CD4-positive, alpha-beta memory T cell (primary cell): Measurements from ENCODE around the gene COLEC12. TPM values are rescaled to one million over a fixed set of nuclear protein-coding genes. Genes with fewer than 3 reads are reported as not detected.
"Not testable (repeated sequence)": the region's sequence is repeated elsewhere in the genome, so short reads cannot be mapped to it uniquely, and the experiment has no call there.

Experiments used
- CTCF ChIA-PET: fragments of 350-600 bp; sonication (Branson Sonifier 250); formaldehyde crosslinking; loops from one replicate; lab custom pipeline; 2021; ENCODE audit warnings: inconsistent platforms; ENCODE audit not compliant: partially characterized antibody; lab: Charles Lee
- POLR2A ChIA-PET: fragments of 350-600 bp; sonication (Branson Sonifier 250); formaldehyde crosslinking; loops from one replicate; lab custom pipeline; 2021; ENCODE audit not compliant: partially characterized antibody; lab: Charles Lee
- DNase-seq, 5 donors: peaks; one replicate each; pipeline versions ENCODE4 v3.0.0 to v3.0.0-alpha.2; 2020 to 2022; ENCODE audit warnings: mixed read lengths in 1 of 5
- H3K27ac ChIP-seq: one replicate; pipeline ENCODE4 v1.7.0; 2013; ENCODE audit warnings: low read depth, low read length
- H3K27me3 ChIP-seq: 2 replicates; pipeline ENCODE4 v1.7.0; 2013; ENCODE audit warnings: mild to moderate bottlenecking, low read length, moderate library complexity; ENCODE audit not compliant: insufficient read depth
- H3K36me3 ChIP-seq: 2 replicates; pipeline ENCODE4 v1.7.0; 2013; ENCODE audit warnings: mild to moderate bottlenecking, low read length, moderate library complexity; ENCODE audit not compliant: insufficient read depth
- H3K4me1 ChIP-seq: 2 replicates; pipeline ENCODE4 v1.7.0; 2013; ENCODE audit warnings: mild to moderate bottlenecking, low read length, moderate library complexity; ENCODE audit not compliant: insufficient read depth
- H3K4me3 ChIP-seq, 2 donors: one replicate each; pipeline ENCODE4 v1.7.0; 2013; ENCODE audit warnings: low read length in 2 of 2, mild to moderate bottlenecking in 1 of 2
- H3K9me3 ChIP-seq, 2 donors: one replicate each; pipeline ENCODE4 v1.7.0; 2013; ENCODE audit warnings: low read length in 2 of 2, control low read depth in 1 of 2; ENCODE audit not compliant: control insufficient read depth in 1 of 2
- H3K27ac Mint-ChIP-seq, 7 donors: one replicate each; pipeline ENCODE4 v1.8.0; 2020 to 2021; ENCODE audit warnings: mixed read lengths in 7 of 7, mild to moderate bottlenecking in 6 of 7, inconsistent platforms in 3 of 7, moderate library complexity in 3 of 7
- H3K27me3 Mint-ChIP-seq, 2 donors: one replicate each; pipeline ENCODE4 v1.8.0; 2020 to 2021; ENCODE audit warnings: mixed read lengths in 2 of 2
- H3K36me3 Mint-ChIP-seq, 2 donors: one replicate each; pipeline ENCODE4 v1.8.0; 2020 to 2021; ENCODE audit warnings: mixed read lengths in 2 of 2, inconsistent platforms in 1 of 2, mild to moderate bottlenecking in 1 of 2
- H3K4me1 Mint-ChIP-seq, 4 donors: one replicate each; pipeline ENCODE4 v1.8.0; 2020 to 2021; ENCODE audit warnings: mixed read lengths in 4 of 4, mild to moderate bottlenecking in 1 of 4
- H3K4me3 Mint-ChIP-seq, 8 donors: one replicate each; pipeline ENCODE4 v1.8.0; 2020 to 2021; ENCODE audit warnings: mixed read lengths in 8 of 8, mild to moderate bottlenecking in 7 of 8, moderate library complexity in 6 of 8, inconsistent platforms in 3 of 8
- H3K9me3 Mint-ChIP-seq, 8 donors: one replicate each; pipeline ENCODE4 v1.8.0; 2020 to 2021; ENCODE audit warnings: mixed read lengths in 8 of 8, mild to moderate bottlenecking in 5 of 8, inconsistent platforms in 3 of 8, moderate library complexity in 1 of 8
- intact Hi-C: fragments of 100-400 bp; cut with micrococcal nuclease; formaldehyde crosslinking; loops from one replicate; pipeline ENCODE4 v1.15.1; 2023
- polyA plus RNA-seq, 2 donors: library from polyadenylated mRNA; unstranded; fragments of 300-500 nt; fragmentation: Illumina TruSeq; gene quantifications; one replicate each; pipeline ENCODE4 v1.2.3, GENCODE V29; 2021
- total RNA-seq, 2 experiments: library from RNA; stranded (reverse); gene quantifications; one replicate each; pipeline ENCODE4 v1.2.3, GENCODE V29; 2021

COLEC12 gene
- total and polyA plus RNA-seq, 4 experiments from 2014 or later = 0.17 to 0.28 TPM; not detected in 2

DNA sequence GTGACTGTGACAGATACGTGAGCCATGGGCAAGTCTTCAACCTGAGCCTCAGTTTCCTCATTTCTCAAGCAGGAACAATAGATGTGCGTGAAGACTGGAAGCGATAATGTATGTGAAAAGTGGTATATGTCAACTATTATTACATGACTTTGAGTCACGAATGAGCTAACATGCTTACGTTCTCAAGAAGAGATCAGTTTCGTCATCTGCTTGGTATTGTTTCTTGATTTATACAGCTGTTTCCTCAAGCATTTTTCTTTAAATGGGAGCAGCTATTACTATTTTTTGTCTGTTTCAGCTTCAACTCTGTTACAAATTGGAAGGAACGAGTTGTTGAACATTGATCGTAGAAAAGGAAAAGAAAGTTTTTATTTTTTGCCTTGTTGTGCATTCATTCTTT lies 184.1 kb downstream of the COLEC12 start:
- intact Hi-C loops = no loop called here
- no peaks in the 10 kb centered on the region for H3K36me3 Mint-ChIP-seq
- Histone ChIP-seq H3K4me1 (no peaks in the 10 kb centered on the region), H3K4me3 (no peak overlapping the region), H3K9me3 (no peaks in the 10 kb centered on the region), H3K27me3 (no peaks in the 10 kb centered on the region), H3K36me3 (no peaks in the 10 kb centered on the region), H3K27ac (no peak overlapping the region)
- H3K27me3 Mint-ChIP-seq = peaks cover 0 to 5% of the 10 kb centered on the region in 2 donors
- H3K4me3 Mint-ChIP-seq = peak overlapping the region in 1 of 8 donors; percentile 17
- H3K27ac Mint-ChIP-seq = no peak overlapping the region
- no peak for DNase-seq
- POLR2A ChIA-PET = interaction anchor here (0.6 kb wide), 1 partner anchor 520 kb away, joined by 5 read pairs; no protein-coding TSS in a partner anchor
- CTCF ChIA-PET = no interaction called here
- H3K4me1 Mint-ChIP-seq = no peaks in the 10 kb centered on the region
- H3K9me3 Mint-ChIP-seq = no peaks in the 10 kb centered on the region

DNA sequence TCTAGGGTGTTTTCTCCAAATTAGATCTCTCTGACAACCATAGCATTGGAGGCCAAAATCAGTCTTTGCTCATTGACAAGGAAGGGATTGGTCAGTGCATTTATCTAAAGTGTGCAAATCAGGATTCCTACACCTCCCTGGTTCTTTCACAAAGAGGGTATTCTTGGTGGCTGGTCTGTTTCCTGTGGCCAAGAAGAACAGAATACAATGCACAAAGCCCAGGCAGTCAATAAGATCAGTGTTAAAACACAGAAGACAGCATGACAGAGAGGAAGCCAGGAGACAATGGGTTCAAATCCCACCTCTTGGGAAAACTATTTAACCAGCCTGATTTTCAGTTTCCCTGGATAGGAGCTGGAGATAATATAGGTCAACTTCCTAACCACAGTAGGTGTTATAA lies 186.6 kb downstream of the COLEC12 start:
- Histone ChIP-seq H3K4me3 (no peak overlapping the region), H3K36me3 (no peaks in the 10 kb centered on the region), H3K4me1 (no peaks in the 10 kb centered on the region), H3K9me3 (no peaks in the 10 kb centered on the region), H3K27me3 (no peaks in the 10 kb centered on the region), H3K27ac (no peak overlapping the region)
- CTCF ChIA-PET = no interaction called here
- H3K27me3 Mint-ChIP-seq = peaks cover 8 to 11% of the 10 kb centered on the region in 2 donors
- H3K27ac Mint-ChIP-seq = no peak overlapping the region
- H3K4me3 Mint-ChIP-seq = no peak overlapping the region
- no peaks in the 10 kb centered on the region for H3K4me1 Mint-ChIP-seq
- intact Hi-C loops = no loop called here
- H3K9me3 Mint-ChIP-seq = no peaks in the 10 kb centered on the region
- H3K36me3 Mint-ChIP-seq = no peaks in the 10 kb centered on the region
- POLR2A ChIA-PET = no interaction called here
- DNase-seq = no peak

DNA sequence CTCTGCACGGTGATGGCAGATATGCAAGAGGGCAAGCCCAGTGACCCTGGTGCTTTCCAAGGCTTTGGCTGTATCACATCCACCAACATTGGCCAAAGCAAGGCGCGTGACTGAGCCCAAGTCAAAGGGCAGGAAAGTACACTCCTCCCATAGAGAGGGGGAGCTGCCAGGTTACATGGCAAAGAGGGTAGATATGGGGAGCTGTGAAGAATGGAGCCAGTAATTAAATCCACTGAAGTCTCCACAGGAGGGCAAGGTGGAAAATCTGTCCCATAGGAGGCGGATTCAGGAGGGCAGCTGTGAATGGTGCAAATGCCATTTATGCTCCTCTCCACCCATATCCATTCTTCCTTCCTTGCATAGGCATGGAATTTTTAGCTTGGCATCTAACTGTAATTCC lies 188.1 kb downstream of the COLEC12 start:
- no peak for DNase-seq
- Mint-ChIP-seq H3K4me1 (no peaks in the 10 kb centered on the region), H3K36me3 (no peaks in the 10 kb centered on the region), H3K27me3 (peaks cover 12 to 17% of the 10 kb centered on the region in 2 donors), H3K9me3 (no peaks in the 10 kb centered on the region), H3K4me3 (no peak overlapping the region), H3K27ac (no peak overlapping the region)
- Histone ChIP-seq H3K36me3 (no peaks in the 10 kb centered on the region), H3K9me3 (no peaks in the 10 kb centered on the region), H3K4me1 (no peaks in the 10 kb centered on the region), H3K27me3 (no peaks in the 10 kb centered on the region), H3K4me3 (no peak overlapping the region), H3K27ac (no peak overlapping the region)
- CTCF ChIA-PET = no interaction called here
- intact Hi-C loops = no loop called here
- POLR2A ChIA-PET = no interaction called here

DNA sequence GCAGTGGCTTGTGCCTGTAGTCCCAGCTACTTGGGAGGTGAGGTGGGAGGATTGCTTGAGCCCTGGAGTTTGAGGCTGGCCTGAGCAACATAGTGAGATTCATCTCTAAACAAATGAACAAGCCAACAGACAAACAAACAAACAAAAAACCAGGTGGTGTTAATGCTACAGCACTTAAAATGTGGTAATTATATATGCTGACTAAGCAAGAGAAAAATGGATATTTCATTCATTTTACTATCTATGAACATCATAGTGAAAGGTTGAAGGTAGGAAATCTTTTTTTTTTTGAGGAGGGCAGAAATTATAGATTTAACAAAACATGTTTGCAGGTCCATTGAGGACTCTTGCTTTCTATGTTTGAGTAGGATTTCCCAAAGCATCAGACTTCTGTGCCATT lies 190.5 kb downstream of the COLEC12 start:
- POLR2A ChIA-PET = no interaction called here
- Histone ChIP-seq H3K27ac (no peak overlapping the region), H3K36me3 (no peaks in the 10 kb centered on the region), H3K27me3 (no peaks in the 10 kb centered on the region), H3K9me3 (no peaks in the 10 kb centered on the region), H3K4me1 (no peaks in the 10 kb centered on the region), H3K4me3 (no peak overlapping the region)
- Mint-ChIP-seq H3K27ac (no peak overlapping the region), H3K36me3 (no peaks in the 10 kb centered on the region), H3K27me3 (peaks cover 20 to 26% of the 10 kb centered on the region in 2 donors), H3K4me3 (no peak overlapping the region), H3K9me3 (no peaks in the 10 kb centered on the region), H3K4me1 (no peaks in the 10 kb centered on the region)
- no peak for DNase-seq
- CTCF ChIA-PET = no interaction called here
- intact Hi-C loops = no loop called here

DNA sequence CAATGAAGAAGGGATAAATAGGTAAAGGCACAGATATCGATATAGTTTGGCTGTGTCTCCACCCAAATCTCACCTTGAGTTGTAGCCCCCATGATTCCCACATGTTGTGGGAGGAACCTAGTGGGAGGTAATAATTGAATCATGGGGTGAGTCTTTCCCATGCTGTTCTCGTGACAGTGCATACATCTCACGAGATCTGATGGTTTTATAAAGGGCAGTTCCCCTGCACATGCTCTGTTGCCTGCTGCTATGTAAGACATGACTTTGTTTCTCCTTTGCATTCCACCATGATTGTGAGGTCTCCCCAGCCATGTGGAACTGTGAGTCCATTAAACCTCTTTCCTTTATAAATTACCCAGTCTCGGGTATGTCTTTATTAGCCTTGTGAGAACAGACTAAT lies 192.4 kb downstream of the COLEC12 start:
- H3K36me3 ChIP-seq, H3K9me3 ChIP-seq, H3K4me1 ChIP-seq, intact Hi-C loops, H3K4me1 Mint-ChIP-seq, H3K4me3 ChIP-seq, H3K9me3 Mint-ChIP-seq, H3K27me3 ChIP-seq, H3K27ac Mint-ChIP-seq, H3K27ac ChIP-seq, H3K4me3 Mint-ChIP-seq, POLR2A ChIA-PET, H3K36me3 Mint-ChIP-seq, DNase-seq, CTCF ChIA-PET: not testable (repeated sequence)
- peaks cover 23 to 33% of the 10 kb centered on the region in 2 donors for H3K27me3 Mint-ChIP-seq

DNA sequence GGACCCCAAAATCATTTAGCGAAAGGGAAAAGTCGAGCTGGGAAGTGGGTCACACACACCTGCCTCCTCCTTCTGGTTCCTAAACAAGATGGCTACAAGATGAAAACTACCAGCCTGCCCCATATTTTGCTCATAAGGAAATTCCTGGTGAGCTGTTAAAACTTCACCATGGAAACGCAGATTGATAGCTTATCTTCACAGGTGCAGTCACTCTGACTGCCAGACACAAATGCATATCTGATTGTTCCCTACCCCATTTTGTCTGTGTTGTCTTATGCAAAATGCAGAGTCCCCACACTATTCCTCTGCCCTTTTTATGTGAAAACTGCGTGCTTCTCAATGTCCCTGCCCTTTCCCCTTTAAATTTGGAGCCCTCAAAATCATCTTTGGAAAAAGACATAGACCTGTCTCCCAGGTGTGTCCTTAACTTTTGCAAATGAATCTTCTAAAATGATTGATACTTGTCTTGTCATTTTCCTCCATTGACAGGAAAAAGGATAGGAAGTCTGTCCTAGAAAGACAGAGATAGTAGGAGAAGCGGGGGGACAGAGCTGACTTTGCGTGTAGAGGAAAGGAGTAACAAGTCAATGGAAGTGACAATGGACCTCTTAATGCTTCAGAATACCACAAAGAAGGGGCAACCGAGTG lies 193.8 kb downstream of the COLEC12 start:
- no peaks in the 10 kb centered on the region for H3K4me1 ChIP-seq
- H3K4me3 ChIP-seq = no peak overlapping the region
- no peaks in the 10 kb centered on the region for H3K9me3 ChIP-seq
- ChIA-PET CTCF (no interaction called here), POLR2A (no interaction called here)
- DNase-seq = no peak
- Mint-ChIP-seq H3K9me3 (no peaks in the 10 kb centered on the region), H3K36me3 (no peaks in the 10 kb centered on the region), H3K27ac (no peak overlapping the region), H3K27me3 (peaks cover 23 to 30% of the 10 kb centered on the region in 2 donors), H3K4me3 (no peak overlapping the region), H3K4me1 (no peaks in the 10 kb centered on the region)
- no peaks in the 10 kb centered on the region for H3K36me3 ChIP-seq
- no peaks in the 10 kb centered on the region for H3K27me3 ChIP-seq
- intact Hi-C loops = no loop called here
- H3K27ac ChIP-seq = no peak overlapping the region

DNA sequence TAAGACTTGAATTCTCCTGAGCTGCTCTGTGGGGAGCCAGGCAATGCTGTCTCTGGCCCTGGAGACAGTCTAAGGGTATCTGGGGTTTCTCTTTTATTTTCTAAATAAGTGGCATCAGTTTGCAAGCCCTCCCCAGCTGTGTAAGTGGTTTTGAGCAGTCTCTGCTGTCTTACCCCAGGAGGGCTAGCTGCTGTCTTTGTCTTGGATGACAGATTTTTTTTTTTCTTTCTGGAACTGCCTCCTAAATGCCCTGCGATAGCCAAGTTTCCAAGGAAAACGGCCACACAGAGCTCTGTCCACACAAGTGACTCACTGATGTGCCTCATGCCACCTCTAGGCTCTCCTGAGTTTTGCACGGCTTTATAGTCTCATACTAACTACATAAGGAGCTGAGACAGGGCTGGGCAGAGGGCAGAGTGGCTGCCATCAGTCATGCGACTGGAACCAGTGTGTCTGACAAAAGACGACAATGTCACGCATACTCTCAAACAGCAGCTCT lies 195.4 kb downstream of the COLEC12 start:
- no peak for DNase-seq
- ChIA-PET POLR2A (no interaction called here), CTCF (no interaction called here)
- no peak overlapping the region for H3K27ac Mint-ChIP-seq
- Histone ChIP-seq H3K9me3 (no peaks in the 10 kb centered on the region), H3K27me3 (no peaks in the 10 kb centered on the region), H3K4me1 (no peaks in the 10 kb centered on the region), H3K36me3 (no peaks in the 10 kb centered on the region), H3K4me3 (no peak overlapping the region), H3K27ac (no peak overlapping the region)
- intact Hi-C loops = no loop called here
- no peaks in the 10 kb centered on the region for H3K4me1 Mint-ChIP-seq
- no peak overlapping the region for H3K4me3 Mint-ChIP-seq
- peaks cover 16 to 23% of the 10 kb centered on the region in 2 donors for H3K27me3 Mint-ChIP-seq
- H3K9me3 Mint-ChIP-seq = no peaks in the 10 kb centered on the region
- H3K36me3 Mint-ChIP-seq = no peaks in the 10 kb centered on the region
